ENCODE data around the gene GNG12.

The GNG12 gene

GRCh38 chr1:67832737-67833601 lies at the start of gene GNG12:
TSS of gene GNG12 (minus strand) at chr1:67833467. CDS start at chr1:67707686, 125,781 bp downstream.
- no peak for FAIRE-seq

- FAIRE-seq: no peak
Measured at GRCh38 chr1:67882196-67882958, 49.1 kb upstream of the GNG12 start.

GRCh38 chr1:67880056-67880601 lies 46.9 kb upstream of the GNG12 start:
- FAIRE-seq: no peak

GRCh38 chr1:67879485-67879884 lies 46.2 kb upstream of the GNG12 start:
- no peak for FAIRE-seq

GRCh38 chr1:67874501-67875111 lies 41.3 kb upstream of the GNG12 start:
- FAIRE-seq: no peak

- FAIRE-seq: no peak
Measured at GRCh38 chr1:67869233-67869632, 36.0 kb upstream of the GNG12 start.

GRCh38 chr1:67863637-67864036 lies 30.4 kb upstream of the GNG12 start:
- no peak for FAIRE-seq

- FAIRE-seq: no peak
Measured at GRCh38 chr1:67862685-67863084, 29.4 kb upstream of the GNG12 start.

- FAIRE-seq: no peak
Measured at GRCh38 chr1:67861856-67862516, 28.7 kb upstream of the GNG12 start.

GRCh38 chr1:67860776-67861175 lies 27.5 kb upstream of the GNG12 start:
- FAIRE-seq: no peak

- no peak for FAIRE-seq
Measured at GRCh38 chr1:67856921-67857320, 23.7 kb upstream of the GNG12 start.

GRCh38 chr1:67855961-67856360 lies 22.7 kb upstream of the GNG12 start:
- FAIRE-seq: no peak

GRCh38 chr1:67855444-67855843 lies 22.2 kb upstream of the GNG12 start:
- no peak for FAIRE-seq

GRCh38 chr1:67853704-67854103 lies 20.4 kb upstream of the GNG12 start:
- no peak for FAIRE-seq

- FAIRE-seq: no peak
Measured at GRCh38 chr1:67851800-67852199, 18.5 kb upstream of the GNG12 start.

- no peak for FAIRE-seq
Measured at GRCh38 chr1:67850611-67851075, 17.4 kb upstream of the GNG12 start.

- peak; percentile 90 for FAIRE-seq
Measured at GRCh38 chr1:67850151-67850551, 16.9 kb upstream of the GNG12 start.

GRCh38 chr1:67847466-67847865 lies 14.2 kb upstream of the GNG12 start:
- FAIRE-seq: no peak

GRCh38 chr1:67846538-67846937 lies 13.3 kb upstream of the GNG12 start:
- FAIRE-seq: no peak

- no peak for FAIRE-seq
Measured at GRCh38 chr1:67844988-67845387, 11.7 kb upstream of the GNG12 start.

GRCh38 chr1:67843746-67844145 lies 10.5 kb upstream of the GNG12 start:
- FAIRE-seq: no peak

- no peak for FAIRE-seq
Measured at GRCh38 chr1:67843331-67843730, 10.1 kb upstream of the GNG12 start.

- FAIRE-seq: no peak
Measured at GRCh38 chr1:67840449-67840848, 7.2 kb upstream of the GNG12 start.
